HEK293 (cell line): ENCODE data around the gene CLNK.

Experiments
- CTCF ChIA-PET: fragments of 350-600 bp; formaldehyde crosslinking; extraction: SDS; loops from one replicate; lab custom pipeline; 2021; ENCODE audit warnings: antibody characterized with exemption; lab: Yijun Ruan, JAX
- POLR2A ChIA-PET: fragments of 300-600 bp; formaldehyde crosslinking; extraction: SDS; loops from one replicate; lab custom pipeline; 2020; ENCODE audit warnings: antibody characterized with exemption, inconsistent platforms; lab: Yijun Ruan, JAX
- H3K27ac ChIP-seq: fragments of 200-500 bp; sonication (Bioruptor generic); 2 replicates; pipeline ENCODE4 v1.5.1; 2014; ENCODE audit warnings: low read depth, low read length, control low read depth, inconsistent platforms; ENCODE audit errors: extremely low read depth
- H3K36me3 ChIP-seq, 2 experiments: fragments of 200-500 bp in 1 of 2; sonication (Bioruptor generic) in 1 of 2; 1 replicate in 1 of 2; 2 replicates in 1 of 2; pipeline ENCODE4 v1.5.1; 2014 to 2017; ENCODE audit warnings: inconsistent platforms in 2 of 2, low read length in 2 of 2; ENCODE audit not compliant: control insufficient read depth in 2 of 2, insufficient read depth in 1 of 2
- H3K4me1 ChIP-seq: fragments of 200-500 bp; sonication (Bioruptor generic); 2 replicates; pipeline ENCODE4 v1.5.1; 2014; ENCODE audit warnings: mild to moderate bottlenecking, low read length, inconsistent platforms; ENCODE audit not compliant: control insufficient read depth, insufficient read depth
- H3K4me3 ChIP-seq: 2 replicates; pipeline ENCODE4 v1.5.1; 2011; ENCODE audit warnings: low read depth, mild to moderate bottlenecking, control low read depth, low read length, moderate library complexity
- H3K9me3 ChIP-seq: fragments of 200-500 bp; sonication (Bioruptor generic); 2 replicates; pipeline ENCODE4 v1.5.1; 2014; ENCODE audit warnings: low read depth, low read length, inconsistent platforms; ENCODE audit not compliant: control insufficient read depth, insufficient read depth
- CTCF ChIP-seq: fragments of 450-650 bp; formaldehyde crosslinking; IDR thresholded peaks from 2 replicates; pipeline ENCODE4 v1.5.1; 2016; ENCODE audit warnings: missing biosample characterization, missing genetic modification characterization
- GLIS1 ChIP-seq: fragments of 450-650 bp; formaldehyde crosslinking; IDR thresholded peaks from 2 replicates; pipeline ENCODE4 v1.5.1; 2016; ENCODE audit warnings: missing biosample characterization, missing genetic modification characterization
- HOXC10 ChIP-seq: sonication (generic); formaldehyde crosslinking; IDR thresholded peaks from 2 replicates; pipeline ENCODE4 v1.8.1; 2023; ENCODE audit warnings: mild to moderate bottlenecking, missing genetic modification reagents
- KLF10 ChIP-seq: fragments of 450-650 bp; IDR thresholded peaks from 2 replicates; pipeline ENCODE4 v1.5.1; 2018; ENCODE audit warnings: missing biosample characterization, mild to moderate bottlenecking, missing genetic modification characterization
- KLF17 ChIP-seq: fragments of 450-650 bp; formaldehyde crosslinking; IDR thresholded peaks from 2 replicates; pipeline ENCODE4 v1.5.1; 2016; ENCODE audit warnings: missing biosample characterization, missing genetic modification characterization
- MEIS1 ChIP-seq: sonication (generic); formaldehyde crosslinking; IDR thresholded peaks from 2 replicates; pipeline ENCODE4 v1.8.1; 2022; ENCODE audit warnings: missing genetic modification reagents, mild to moderate bottlenecking, borderline replicate concordance
- MZF1 ChIP-seq: fragments of 450-650 bp; formaldehyde crosslinking; IDR thresholded peaks from 2 replicates; pipeline ENCODE4 v1.5.1; 2017; ENCODE audit warnings: missing biosample characterization, missing genetic modification characterization, borderline replicate concordance
- PBX3 ChIP-seq: sonication (generic); formaldehyde crosslinking; IDR thresholded peaks from 2 replicates; pipeline ENCODE4 v1.8.1; 2022; ENCODE audit warnings: mild to moderate bottlenecking, moderate library complexity, missing genetic modification reagents
- ZBTB20 ChIP-seq: fragments of 450-650 bp; formaldehyde crosslinking; IDR thresholded peaks from 2 replicates; pipeline ENCODE4 v1.5.1; 2016; ENCODE audit warnings: missing biosample characterization, missing genetic modification characterization
- ZBTB26 ChIP-seq: fragments of 450-650 bp; formaldehyde crosslinking; optimal IDR thresholded peaks from 2 replicates; pipeline ENCODE3; 2016; ENCODE audit warnings: missing biosample characterization, mild to moderate bottlenecking, missing genetic modification characterization
- ZBTB7A ChIP-seq: fragments of 450-650 bp; formaldehyde crosslinking; IDR thresholded peaks from 2 replicates; pipeline ENCODE4 v1.5.1; 2016; ENCODE audit warnings: low read depth, missing biosample characterization, missing genetic modification characterization
- ZEB2 ChIP-seq: fragments of 450-650 bp; formaldehyde crosslinking; IDR thresholded peaks from 2 replicates; pipeline ENCODE4 v1.5.1; 2016; ENCODE audit warnings: missing biosample characterization, missing genetic modification characterization
- ZIC2 ChIP-seq: fragments of 450-650 bp; formaldehyde crosslinking; IDR thresholded peaks from 2 replicates; pipeline ENCODE4 v1.5.1; 2016; ENCODE audit warnings: missing biosample characterization, missing genetic modification characterization
- ZNF132 ChIP-seq: fragments of 450-650 bp; formaldehyde crosslinking; IDR thresholded peaks from 2 replicates; pipeline ENCODE4 v1.5.1; 2017; ENCODE audit warnings: missing biosample characterization, missing genetic modification characterization, borderline replicate concordance
- ZNF169 ChIP-seq: fragments of 450-650 bp; formaldehyde crosslinking; IDR thresholded peaks from 2 replicates; pipeline ENCODE4 v1.5.1; 2016; ENCODE audit warnings: missing biosample characterization, missing genetic modification characterization
- ZNF214 ChIP-seq: fragments of 450-650 bp; formaldehyde crosslinking; IDR thresholded peaks from 2 replicates; pipeline ENCODE4 v1.5.1; 2017; ENCODE audit warnings: missing biosample characterization, mild to moderate bottlenecking, missing genetic modification characterization, borderline replicate concordance
- ZNF350 ChIP-seq: fragments of 450-650 bp; formaldehyde crosslinking; IDR thresholded peaks from 2 replicates; pipeline ENCODE4 v1.5.0; 2017; ENCODE audit warnings: missing biosample characterization, mild to moderate bottlenecking, missing genetic modification characterization
- ZNF518A ChIP-seq: fragments of 450-650 bp; formaldehyde crosslinking; conservative IDR thresholded peaks from 2 replicates; pipeline ENCODE4 v1.5.1; 2016; ENCODE audit warnings: low read depth, missing biosample characterization, missing genetic modification characterization
- ZNF555 ChIP-seq: fragments of 450-650 bp; formaldehyde crosslinking; conservative IDR thresholded peaks from 2 replicates; pipeline ENCODE4 v1.5.1; 2017; ENCODE audit warnings: missing biosample characterization, mild to moderate bottlenecking, missing genetic modification characterization, inconsistent platforms
- ZNF585B ChIP-seq: fragments of 450-650 bp; formaldehyde crosslinking; IDR thresholded peaks from 2 replicates; pipeline ENCODE4 v1.5.1; 2016; ENCODE audit warnings: missing biosample characterization, missing genetic modification characterization
- ZNF664 ChIP-seq: fragments of 450-650 bp; formaldehyde crosslinking; IDR thresholded peaks from 2 replicates; pipeline ENCODE4 v1.5.1; 2016; ENCODE audit warnings: missing biosample characterization, missing genetic modification characterization
- ZNF76 ChIP-seq: fragments of 450-650 bp; formaldehyde crosslinking; IDR thresholded peaks from 2 replicates; pipeline ENCODE4; 2016; ENCODE audit warnings: low read depth, missing biosample characterization, missing genetic modification characterization, borderline replicate concordance
- ZSCAN16 ChIP-seq: fragments of 450-650 bp; formaldehyde crosslinking; IDR thresholded peaks from 2 replicates; pipeline ENCODE4 v1.5.1; 2016; ENCODE audit warnings: missing biosample characterization, missing genetic modification characterization

CLNK gene

GRCh38 chr4:10455133-10455532 lies 229.4 kb downstream of the CLNK start:
- ChIA-PET POLR2A (no interaction called here), CTCF (no interaction called here)
- TF ChIP-seq MZF1 (tag by site-specific recombination) (no peak), ZNF555 (tag by site-specific recombination) (no peak), HOXC10 (no peak), ZBTB20 (tag by site-specific recombination) (no peak), ZNF132 (tag by site-specific recombination) (no peak), MEIS1 (CRISPR knock-in tag) (no peak), ZNF169 (tag by site-specific recombination) (no peak), ZNF214 (tag by site-specific recombination) (no peak), PBX3 (no peak), KLF17 (tag by site-specific recombination) (no peak), ZNF76 (no peak), ZNF585B (tag by site-specific recombination) (no peak), ZNF350 (no peak), KLF10 (no peak), CTCF (tag by site-specific recombination) (no peak), ZNF664 (tag by site-specific recombination) (no peak), ZEB2 (no peak), GLIS1 (no peak)
- Histone ChIP-seq H3K4me3 (no peak overlapping the region), H3K36me3 (peaks cover 0 to 55% of the 10 kb centered on the region in 2 experiments; a peak in 1 of 3 replicates), H3K4me1 (no peaks in the 10 kb centered on the region), H3K9me3 (no peaks in the 10 kb centered on the region), H3K27ac (no peak overlapping the region)

GRCh38 chr4:10454726-10455125 lies 229.8 kb downstream of the CLNK start:
- Histone ChIP-seq H3K36me3 (peaks cover 0 to 58% of the 10 kb centered on the region in 2 experiments; a peak in 1 of 3 replicates), H3K9me3 (no peaks in the 10 kb centered on the region), H3K4me1 (no peaks in the 10 kb centered on the region), H3K4me3 (no peak overlapping the region), H3K27ac (no peak overlapping the region)
- POLR2A ChIA-PET: no interaction called here
- TF ChIP-seq ZBTB26 (no peak), ZIC2 (tag by site-specific recombination) (no peak), ZBTB7A (tag by site-specific recombination) (no peak), ZSCAN16 (no peak), ZNF518A (tag by site-specific recombination) (no peak)
- CTCF ChIA-PET: no interaction called here
